Measurements from ENCODE around the gene PDE4B. TPM values are rescaled to one million over a fixed set of nuclear protein-coding genes. Genes with fewer than 3 reads are reported as not detected.
A peak's percentile ranks its signal among the peaks of the same experiment; 100 is the strongest.

The PDE4B gene
- total RNA-seq, 1 experiment from 2014 or later, result 3.3 TPM

- BruUV-seq (replicated peaks), result no TSS peak
- POLR2A ChIA-PET, result interaction anchor here (0.6 kb wide), 1 partner anchor 47 kb away, joined by 5 read pairs; no protein-coding TSS in a partner anchor
- no peak overlapping the region for H3K4me3 Mint-ChIP-seq (ENCODE audit: unreplicated experiment)
- peak; percentile 83 for DNase-seq (ENCODE audit: unreplicated experiment)
- H3K27me3 Mint-ChIP-seq (ENCODE audit: insufficient read depth, unreplicated experiment), result no peaks in the 10 kb centered on the region
- no peak for TF ChIP-seq CTCF (IDR thresholded peaks at IDR 0.05; ENCODE audit: unreplicated experiment)
- H3K4me1 Mint-ChIP-seq (ENCODE audit: insufficient read depth, unreplicated experiment), result peaks cover 12% of the 10 kb centered on the region
- no peaks in the 10 kb centered on the region for H3K9me3 Mint-ChIP-seq (ENCODE audit: unreplicated experiment)
- CTCF ChIA-PET, result no interaction called here
- H3K27ac Mint-ChIP-seq (ENCODE audit: low read depth, unreplicated experiment), result peak overlapping the region; percentile 68
- no peaks in the 10 kb centered on the region for H3K36me3 Mint-ChIP-seq (ENCODE audit: insufficient read depth, unreplicated experiment)
- intact Hi-C loops (cut with micrococcal nuclease), result no loop called here
Measured at GRCh38 chr1:65812065-65812464, 19.4 kb downstream of the PDE4B start.

- DNase-seq (ENCODE audit: unreplicated experiment), result peak; percentile 55
- no peak overlapping the region for H3K4me3 Mint-ChIP-seq (ENCODE audit: unreplicated experiment)
- intact Hi-C loops (cut with micrococcal nuclease), result no loop called here
Measured at GRCh38 chr1:65813956-65814355, 21.3 kb downstream of the PDE4B start.

GRCh38 chr1:65814752-65815151 is 22.1 kb downstream of the PDE4B start:
- Mint-ChIP-seq H3K4me1 (ENCODE audit: insufficient read depth, unreplicated experiment) (peaks cover 12% of the 10 kb centered on the region), H3K27me3 (ENCODE audit: insufficient read depth, unreplicated experiment) (no peaks in the 10 kb centered on the region), H3K4me3 (ENCODE audit: unreplicated experiment) (no peak overlapping the region), H3K27ac (ENCODE audit: low read depth, unreplicated experiment) (no peak overlapping the region), H3K9me3 (ENCODE audit: unreplicated experiment) (no peaks in the 10 kb centered on the region), H3K36me3 (ENCODE audit: insufficient read depth, unreplicated experiment) (no peaks in the 10 kb centered on the region)
- intact Hi-C loops (cut with micrococcal nuclease), result no loop called here
- DNase-seq (ENCODE audit: unreplicated experiment), result no peak
- ChIA-PET CTCF (no interaction called here), POLR2A (no interaction called here)
- no TSS peak for BruUV-seq (replicated peaks)
- TF ChIP-seq CTCF (IDR thresholded peaks at IDR 0.05; ENCODE audit: unreplicated experiment), result no peak

More at GRCh38 chr1:65813956-65814355, 21.3 kb downstream of the PDE4B start:
- H3K4me1 Mint-ChIP-seq (ENCODE audit: insufficient read depth, unreplicated experiment), result peaks cover 12% of the 10 kb centered on the region
- ChIA-PET CTCF (no interaction called here), POLR2A (no interaction called here)
- H3K9me3 Mint-ChIP-seq (ENCODE audit: unreplicated experiment), result no peaks in the 10 kb centered on the region
- BruUV-seq (replicated peaks), result no TSS peak
- H3K27ac Mint-ChIP-seq (ENCODE audit: low read depth, unreplicated experiment), result no peak overlapping the region
- no peak for TF ChIP-seq CTCF (IDR thresholded peaks at IDR 0.05; ENCODE audit: unreplicated experiment)
- no peaks in the 10 kb centered on the region for H3K27me3 Mint-ChIP-seq (ENCODE audit: insufficient read depth, unreplicated experiment)
- H3K36me3 Mint-ChIP-seq (ENCODE audit: insufficient read depth, unreplicated experiment), result no peaks in the 10 kb centered on the region

- Mint-ChIP-seq H3K36me3 (ENCODE audit: insufficient read depth, unreplicated experiment) (no peaks in the 10 kb centered on the region), H3K27ac (ENCODE audit: low read depth, unreplicated experiment) (no peak overlapping the region), H3K9me3 (ENCODE audit: unreplicated experiment) (no peaks in the 10 kb centered on the region), H3K27me3 (ENCODE audit: insufficient read depth, unreplicated experiment) (no peaks in the 10 kb centered on the region), H3K4me3 (ENCODE audit: unreplicated experiment) (no peak overlapping the region), H3K4me1 (ENCODE audit: insufficient read depth, unreplicated experiment) (peaks cover 6% of the 10 kb centered on the region)
- intact Hi-C loops (cut with micrococcal nuclease), result no loop called here
- ChIA-PET POLR2A (interaction anchor here (2.7 kb wide), 1 partner anchor 10 kb away, joined by 7 read pairs; no protein-coding TSS in a partner anchor), CTCF (no interaction called here)
- TF ChIP-seq CTCF (IDR thresholded peaks at IDR 0.05; ENCODE audit: unreplicated experiment), result no peak
- no TSS peak for BruUV-seq (replicated peaks)
- no peak for DNase-seq (ENCODE audit: unreplicated experiment)
Measured at GRCh38 chr1:65817891-65818290, 25.2 kb downstream of the PDE4B start.

Measured in MCF 10A (cell line).